ENCODE results near the gene RNPEPL1. TPM values are rescaled to one million over a fixed set of nuclear protein-coding genes. Genes with fewer than 3 reads are reported as not detected.

Gene RNPEPL1
- total RNA-seq, 1 donor from 2014 or later, result 59.1 TPM

DNA sequence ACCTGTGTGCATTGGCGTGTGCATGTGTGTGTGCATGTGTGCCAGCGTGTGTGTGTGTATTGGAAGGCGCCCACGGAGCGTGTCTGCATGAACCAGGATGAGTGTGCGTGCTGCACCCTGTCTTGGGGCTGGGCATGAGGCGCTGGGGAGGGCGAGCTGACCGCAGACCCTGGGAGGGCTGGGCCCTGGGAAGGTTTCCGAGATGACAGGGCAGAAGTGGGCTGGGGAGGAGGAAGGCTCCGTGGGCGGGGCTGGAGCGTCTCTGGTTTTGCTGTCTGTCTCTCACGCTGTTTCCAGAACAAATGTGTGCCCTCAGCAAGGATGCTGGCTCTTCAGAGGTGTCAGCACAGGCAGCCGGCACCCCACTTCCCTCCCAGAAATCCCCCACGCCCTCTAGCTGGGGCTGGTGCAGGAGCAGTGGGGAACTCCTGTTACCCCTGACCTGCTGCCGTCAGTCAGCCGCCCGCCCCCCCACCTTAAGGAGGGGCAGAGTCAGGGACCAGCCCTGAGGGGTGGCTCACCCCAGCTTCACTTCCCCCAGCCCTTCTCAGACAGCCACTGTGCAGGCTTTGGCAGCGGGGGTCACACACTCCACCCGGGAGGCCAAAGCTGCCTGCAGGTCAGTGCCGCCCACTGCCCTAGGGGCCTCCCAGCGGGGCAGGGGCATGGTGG lies 56.8 kb downstream of the RNPEPL1 start, which contains the start of gene GPR35:
Gene GPR35 (plus strand): TSS at position 531 of the 672 bp plus-strand sequence. CDS start 4,473 bp downstream, outside the sequence.
- H3K4me3 Mint-ChIP-seq, result peak within 1 kb of the TSS; percentile 82
- DNase-seq, result peak; percentile 91
- peaks cover 5% of the 10 kb centered on the region for H3K36me3 Mint-ChIP-seq (ENCODE audit: low read depth)
- H3K4me1 Mint-ChIP-seq, result peaks cover 51% of the 10 kb centered on the region
- H3K27me3 Mint-ChIP-seq, result no peaks in the 10 kb centered on the region
- H3K27ac Mint-ChIP-seq, result peak within 1 kb of the TSS; percentile 89
- no peaks in the 10 kb centered on the region for H3K9me3 Mint-ChIP-seq
- intact Hi-C loops (cut with micrococcal nuclease), result loop anchor here (1.0 to 10.0 kb wide), 3 partner anchors 16 to 690 kb away; partner anchors contain the start of genes HDLBP and SEPTIN2

GRCh38 chr2:240626531-240627300 lies 58.4 kb downstream of the RNPEPL1 start:
- peak overlapping the region; percentile 89 for H3K27ac Mint-ChIP-seq
- peak; percentile 73 for DNase-seq
- peak overlapping the region; percentile 66 for H3K4me3 Mint-ChIP-seq
- no peaks in the 10 kb centered on the region for H3K9me3 Mint-ChIP-seq
- H3K36me3 Mint-ChIP-seq (ENCODE audit: low read depth), result peaks cover 8% of the 10 kb centered on the region
- H3K4me1 Mint-ChIP-seq, result peaks cover 41% of the 10 kb centered on the region
- intact Hi-C loops (cut with micrococcal nuclease), result loop anchor here (10.0 kb wide), 1 partner anchor 688 kb away; the partner anchor contains the start of genes HDLBP and SEPTIN2
- no peaks in the 10 kb centered on the region for H3K27me3 Mint-ChIP-seq

DNA sequence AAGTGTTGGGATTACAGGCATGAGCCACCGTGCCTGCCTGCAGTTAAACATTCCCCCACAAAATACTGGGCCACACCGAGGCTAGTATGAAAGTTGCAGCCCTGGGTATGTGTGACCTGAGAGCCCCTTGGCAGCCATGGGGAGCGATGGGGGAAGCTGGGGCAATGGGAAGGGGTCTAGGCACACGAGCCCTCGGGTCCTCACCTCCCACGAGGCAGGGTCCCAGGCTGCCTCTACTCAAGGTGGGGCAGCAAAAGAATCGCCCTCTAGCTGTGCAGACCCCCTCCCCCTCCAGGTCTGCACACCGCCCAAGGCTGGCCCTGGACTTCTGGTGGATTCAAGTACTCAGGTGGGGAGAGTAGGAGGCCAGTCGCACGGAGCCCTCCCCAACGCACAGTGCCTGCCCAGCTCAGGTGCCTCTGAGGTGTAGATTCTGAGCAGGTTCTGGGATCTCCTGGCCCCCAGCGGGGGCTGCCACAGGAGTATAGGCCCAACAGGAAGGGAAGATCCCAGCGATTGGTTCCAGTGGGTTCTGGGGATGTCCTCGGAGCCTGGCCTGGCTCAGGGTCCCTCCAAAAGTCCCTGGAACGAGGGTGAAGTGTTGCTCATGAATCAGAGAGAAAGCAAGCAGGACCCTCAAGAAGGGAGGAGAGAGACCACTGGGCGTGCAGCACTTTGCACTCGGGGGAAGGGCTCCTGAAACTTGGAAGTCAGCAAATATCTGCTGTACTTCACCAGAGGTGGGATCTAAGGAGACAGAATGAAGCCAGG lies 59.6 kb downstream of the RNPEPL1 start:
- Mint-ChIP-seq H3K27ac (peak overlapping the region; percentile 34), H3K9me3 (peaks cover 2% of the 10 kb centered on the region), H3K4me1 (peaks cover 33% of the 10 kb centered on the region), H3K27me3 (no peaks in the 10 kb centered on the region), H3K4me3 (no peak overlapping the region), H3K36me3 (ENCODE audit: low read depth) (peaks cover 14% of the 10 kb centered on the region)
- intact Hi-C loops (cut with micrococcal nuclease), result loop anchor here (10.0 kb wide), 1 partner anchor 687 kb away; the partner anchor contains the start of genes HDLBP and SEPTIN2
- DNase-seq, result no peak

DNA sequence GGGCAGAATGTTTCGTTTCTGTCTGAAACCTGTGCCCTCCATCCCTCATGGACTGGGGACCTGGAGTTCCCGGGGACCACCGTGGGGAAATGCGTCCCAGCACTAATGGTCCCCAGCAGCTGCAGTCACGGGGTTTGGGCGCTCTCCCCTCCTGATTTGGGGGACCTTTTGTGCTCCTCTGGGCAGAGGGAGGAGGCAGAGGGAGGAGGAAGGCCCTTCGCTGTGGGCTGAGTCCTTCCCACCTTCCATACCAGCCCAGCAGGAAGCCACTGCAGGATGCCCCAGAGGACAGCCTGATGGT lies 60.2 kb downstream of the RNPEPL1 start:
- peaks cover 20% of the 10 kb centered on the region for H3K36me3 Mint-ChIP-seq (ENCODE audit: low read depth)
- no peak overlapping the region for H3K27ac Mint-ChIP-seq
- no peak for DNase-seq
- no peaks in the 10 kb centered on the region for H3K27me3 Mint-ChIP-seq
- no peak overlapping the region for H3K4me3 Mint-ChIP-seq
- H3K9me3 Mint-ChIP-seq, result peaks cover 7% of the 10 kb centered on the region
- intact Hi-C loops (cut with micrococcal nuclease), result loop anchor here (10.0 kb wide), 1 partner anchor 686 kb away; the partner anchor contains the start of genes HDLBP and SEPTIN2
- H3K4me1 Mint-ChIP-seq, result peaks cover 30% of the 10 kb centered on the region

- no peak overlapping the region for H3K4me3 Mint-ChIP-seq
- H3K27ac Mint-ChIP-seq, result no peak overlapping the region
- peaks cover 8% of the 10 kb centered on the region for H3K9me3 Mint-ChIP-seq
- H3K36me3 Mint-ChIP-seq (ENCODE audit: low read depth), result peaks cover 22% of the 10 kb centered on the region
- intact Hi-C loops (cut with micrococcal nuclease), result loop anchor here (10.0 kb wide), 1 partner anchor 686 kb away; the partner anchor contains the start of genes HDLBP and SEPTIN2
- no peaks in the 10 kb centered on the region for H3K27me3 Mint-ChIP-seq
- no peak for DNase-seq
- H3K4me1 Mint-ChIP-seq, result peaks cover 28% of the 10 kb centered on the region
Measured at GRCh38 chr2:240628808-240629618, 60.7 kb downstream of the RNPEPL1 start.

DNA sequence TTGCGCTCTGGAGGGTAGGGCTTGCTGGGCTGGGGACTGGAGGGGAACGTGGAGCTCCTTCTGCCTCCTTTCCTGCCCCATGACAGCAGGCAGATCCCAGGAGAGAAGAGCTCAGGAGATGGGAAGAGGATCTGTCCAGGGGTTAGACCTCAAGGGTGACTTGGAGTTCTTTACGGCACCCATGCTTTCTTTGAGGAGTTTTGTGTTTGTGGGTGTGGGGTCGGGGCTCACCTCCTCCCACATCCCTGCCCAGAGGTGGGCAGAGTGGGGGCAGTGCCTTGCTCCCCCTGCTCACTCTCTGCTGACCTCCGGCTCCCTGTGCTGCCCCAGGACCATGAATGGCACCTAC lies 61.3 kb downstream of the RNPEPL1 start:
- H3K4me3 Mint-ChIP-seq, result no peak overlapping the region
- intact Hi-C loops (cut with micrococcal nuclease), result loop anchor here (10.0 kb wide), 1 partner anchor 685 kb away; the partner anchor contains the start of genes HDLBP and SEPTIN2

DNA sequence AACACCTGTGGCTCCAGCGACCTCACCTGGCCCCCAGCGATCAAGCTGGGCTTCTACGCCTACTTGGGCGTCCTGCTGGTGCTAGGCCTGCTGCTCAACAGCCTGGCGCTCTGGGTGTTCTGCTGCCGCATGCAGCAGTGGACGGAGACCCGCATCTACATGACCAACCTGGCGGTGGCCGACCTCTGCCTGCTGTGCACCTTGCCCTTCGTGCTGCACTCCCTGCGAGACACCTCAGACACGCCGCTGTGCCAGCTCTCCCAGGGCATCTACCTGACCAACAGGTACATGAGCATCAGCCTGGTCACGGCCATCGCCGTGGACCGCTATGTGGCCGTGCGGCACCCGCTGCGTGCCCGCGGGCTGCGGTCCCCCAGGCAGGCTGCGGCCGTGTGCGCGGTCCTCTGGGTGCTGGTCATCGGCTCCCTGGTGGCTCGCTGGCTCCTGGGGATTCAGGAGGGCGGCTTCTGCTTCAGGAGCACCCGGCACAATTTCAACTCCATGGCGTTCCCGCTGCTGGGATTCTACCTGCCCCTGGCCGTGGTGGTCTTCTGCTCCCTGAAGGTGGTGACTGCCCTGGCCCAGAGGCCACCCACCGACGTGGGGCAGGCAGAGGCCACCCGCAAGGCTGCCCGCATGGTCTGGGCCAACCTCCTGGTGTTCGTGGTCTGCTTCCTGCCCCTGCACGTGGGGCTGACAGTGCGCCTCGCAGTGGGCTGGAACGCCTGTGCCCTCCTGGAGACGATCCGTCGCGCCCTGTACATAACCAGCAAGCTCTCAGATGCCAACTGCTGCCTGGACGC lies 61.9 kb downstream of the RNPEPL1 start:
- Mint-ChIP-seq H3K4me3 (no peak overlapping the region), H3K36me3 (ENCODE audit: low read depth) (peaks cover 22% of the 10 kb centered on the region), H3K27me3 (no peaks in the 10 kb centered on the region), H3K4me1 (peaks cover 17% of the 10 kb centered on the region), H3K9me3 (peaks cover 8% of the 10 kb centered on the region), H3K27ac (no peak overlapping the region)
- DNase-seq, result no peak
- intact Hi-C loops (cut with micrococcal nuclease), result loop anchor here (10.0 kb wide), 1 partner anchor 685 kb away; the partner anchor contains the start of genes HDLBP and SEPTIN2

More for the DNA sequence above, 61.3 kb downstream of the RNPEPL1 start:
- peaks cover 23% of the 10 kb centered on the region for H3K4me1 Mint-ChIP-seq
- peaks cover 22% of the 10 kb centered on the region for H3K36me3 Mint-ChIP-seq (ENCODE audit: low read depth)
- H3K27me3 Mint-ChIP-seq, result no peaks in the 10 kb centered on the region
- no peak for DNase-seq
- no peak overlapping the region for H3K27ac Mint-ChIP-seq
- H3K9me3 Mint-ChIP-seq, result peaks cover 8% of the 10 kb centered on the region

Other genes starting within 250 kb of the RNPEPL1 start
- gene GPC1, start 132.8 kb upstream of the RNPEPL1 start, total RNA-seq, result 5.9 and 6.6 TPM in 2 replicates
- 24.8 and 26.7 TPM in 2 replicates for gene ANKMY1, start 10.5 kb upstream of the RNPEPL1 start, total RNA-seq
- gene DUSP28, start 8.1 kb upstream of the RNPEPL1 start, total RNA-seq, result 6.3 and 7.9 TPM in 2 replicates
- 48.4 and 51.9 TPM in 2 replicates for gene CAPN10, start 18.2 kb downstream of the RNPEPL1 start, total RNA-seq
- gene GPR35, start 57.0 kb downstream of the RNPEPL1 start, total RNA-seq, result 7.1 and 8.7 TPM in 2 replicates
- gene AQP12B, start 114.4 kb downstream of the RNPEPL1 start, total RNA-seq, result not detected in 2 replicates
- not detected in 2 replicates for gene AQP12A, start 123.4 kb downstream of the RNPEPL1 start, total RNA-seq